Esophagus squamous epithelium (tissue), 4 donors: ENCODE results near the gene COMMD1.

Experiments
- CTCF ChIP-seq, 6 experiments: fragments of 450-650 bp in 4 of 6; fragments of 200-600 bp in 2 of 6; sonication (generic) in 2 of 6; IDR thresholded peaks; one replicate each; pipeline ENCODE4 v1.5.1; 2016 to 2019; ENCODE audit warnings: antibody characterized with exemption in 6 of 6, mild to moderate bottlenecking in 4 of 6, moderate library complexity in 4 of 6
- POLR2A ChIP-seq, 4 donors: fragments of 450-650 bp; IDR thresholded peaks; one replicate each; pipeline ENCODE4 v1.6.1; 2017; ENCODE audit warnings: antibody characterized with exemption in 4 of 4, mild to moderate bottlenecking in 4 of 4, moderate library complexity in 3 of 4

GRCh38 chr2:62042944-62043343 lies 137.5 kb downstream of the COMMD1 start:
- no peak for TF ChIP-seq CTCF (IDR thresholded peaks at IDR 0.05)
- TF ChIP-seq POLR2A (IDR thresholded peaks at IDR 0.05) = no peak
